HUES48 (cell line): ENCODE measurements around the gene TMCC1.
"Not testable (repeated sequence)": the region's sequence is repeated elsewhere in the genome, so short reads cannot be mapped to it uniquely, and the experiment has no call there.

ENCODE experiments used
- H3K27ac ChIP-seq: one replicate; pipeline ENCODE4 v1.7.0; 2013; ENCODE audit warnings: low read depth, low read length, inconsistent platforms
- H3K27me3 ChIP-seq: 2 replicates; pipeline ENCODE4 v1.6.1; 2013; ENCODE audit warnings: mild to moderate bottlenecking, low read length; ENCODE audit not compliant: control insufficient read depth, insufficient read depth
- H3K36me3 ChIP-seq: 2 replicates; pipeline ENCODE4 v1.6.1; 2013; ENCODE audit warnings: low read length; ENCODE audit not compliant: control insufficient read depth, insufficient read depth
- H3K4me1 ChIP-seq: 2 replicates; pipeline ENCODE4 v1.6.1; 2013; ENCODE audit warnings: mild to moderate bottlenecking, low read length; ENCODE audit not compliant: control insufficient read depth, insufficient read depth
- H3K4me3 ChIP-seq: 2 replicates; pipeline ENCODE4 v1.5.1; 2013; ENCODE audit warnings: mild to moderate bottlenecking, low read depth, low read length
- H3K9ac ChIP-seq: 2 replicates; pipeline ENCODE4 v1.6.1; 2013; ENCODE audit warnings: mild to moderate bottlenecking, low read depth, low read length, moderate library complexity
- H3K9me3 ChIP-seq: 2 replicates; pipeline ENCODE4 v1.6.1; 2013; ENCODE audit warnings: low read length; ENCODE audit not compliant: control insufficient read depth, insufficient read depth

TMCC1 gene

DNA sequence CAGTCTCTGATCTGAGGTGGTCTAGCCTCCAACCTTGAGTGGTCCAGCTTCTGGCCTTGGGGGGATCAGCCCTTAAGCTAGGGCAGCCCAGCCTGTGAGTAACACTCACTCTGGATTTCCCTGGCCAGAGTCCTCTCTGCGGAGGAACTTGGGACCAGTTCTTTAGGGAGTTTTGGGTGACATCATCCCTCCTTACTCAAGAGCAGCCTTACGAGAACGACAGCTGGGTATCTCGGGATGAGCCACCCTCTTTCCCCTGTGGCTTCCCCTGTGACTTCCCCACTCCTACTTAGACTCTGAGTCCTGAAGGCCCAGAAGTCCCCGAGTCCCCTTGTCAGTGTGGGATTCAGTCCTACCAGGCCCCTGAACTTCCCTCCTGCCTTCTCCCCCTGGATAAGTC, 276.8 kb downstream of the TMCC1 start:
- Histone ChIP-seq H3K27me3 (no peaks in the 10 kb centered on the region), H3K27ac (no peak overlapping the region), H3K36me3 (no peaks in the 10 kb centered on the region), H3K9me3 (no peaks in the 10 kb centered on the region), H3K9ac (no peak overlapping the region), H3K4me1 (peaks cover 5% of the 10 kb centered on the region; the same call in 1 of the 2 replicates), H3K4me3 (no peak overlapping the region)

DNA sequence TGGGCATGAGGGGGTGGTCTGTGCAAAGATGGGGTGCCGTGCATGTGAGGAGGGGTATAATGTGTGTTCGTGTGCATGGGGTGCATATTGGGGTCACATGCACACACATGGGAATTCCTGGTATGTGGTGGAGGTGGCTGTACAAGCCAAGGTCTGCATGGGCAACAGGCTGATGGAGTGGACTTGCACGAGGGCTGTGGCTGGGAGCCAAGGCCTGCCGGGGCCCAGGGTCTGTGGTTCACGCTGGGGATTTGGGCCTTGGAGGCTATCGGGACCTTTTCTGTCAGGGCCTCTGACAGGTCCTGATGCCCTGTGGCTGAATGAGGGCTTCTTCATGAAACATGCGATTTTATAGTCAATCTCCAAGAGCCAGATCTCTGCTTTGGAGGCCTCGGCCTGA, 277.2 kb downstream of the TMCC1 start:
- Histone ChIP-seq H3K4me1 (peaks cover 8% of the 10 kb centered on the region; the same call in 1 of the 2 replicates), H3K4me3 (no peak overlapping the region), H3K27ac (no peak overlapping the region), H3K36me3 (no peaks in the 10 kb centered on the region), H3K9me3 (no peaks in the 10 kb centered on the region), H3K9ac (no peak overlapping the region), H3K27me3 (no peaks in the 10 kb centered on the region)

DNA sequence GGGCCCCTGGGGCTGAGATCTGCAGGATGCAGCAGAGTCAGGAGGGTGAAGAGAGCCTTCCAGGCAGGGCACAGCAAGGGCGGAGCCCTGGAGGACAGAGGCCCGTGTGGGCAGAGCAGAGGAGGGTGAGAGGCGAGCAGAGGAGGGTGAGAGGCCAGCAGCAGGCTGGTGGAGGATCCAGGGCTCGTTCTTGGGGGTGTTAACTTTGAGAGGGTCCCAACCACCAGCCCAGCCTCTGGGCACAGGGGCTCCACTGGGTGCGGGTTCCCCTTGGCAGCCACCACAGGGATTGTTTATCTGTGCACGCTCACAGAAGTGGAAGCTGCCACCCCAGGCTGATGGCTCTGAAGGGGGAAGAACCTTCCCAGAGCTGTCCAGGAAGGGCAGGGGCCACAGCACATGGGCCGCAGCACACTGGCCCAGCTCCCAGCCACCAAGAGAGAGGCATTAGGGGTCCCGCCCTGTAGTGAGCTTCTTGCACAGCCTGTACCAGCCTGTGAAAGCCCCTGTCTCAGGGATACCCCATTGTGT, 277.7 kb downstream of the TMCC1 start:
- Histone ChIP-seq H3K9ac (no peak overlapping the region), H3K9me3 (no peaks in the 10 kb centered on the region), H3K36me3 (no peaks in the 10 kb centered on the region), H3K4me1 (peaks cover 8% of the 10 kb centered on the region; the same call in 1 of the 2 replicates), H3K4me3 (no peak overlapping the region), H3K27ac (no peak overlapping the region), H3K27me3 (no peaks in the 10 kb centered on the region)

DNA sequence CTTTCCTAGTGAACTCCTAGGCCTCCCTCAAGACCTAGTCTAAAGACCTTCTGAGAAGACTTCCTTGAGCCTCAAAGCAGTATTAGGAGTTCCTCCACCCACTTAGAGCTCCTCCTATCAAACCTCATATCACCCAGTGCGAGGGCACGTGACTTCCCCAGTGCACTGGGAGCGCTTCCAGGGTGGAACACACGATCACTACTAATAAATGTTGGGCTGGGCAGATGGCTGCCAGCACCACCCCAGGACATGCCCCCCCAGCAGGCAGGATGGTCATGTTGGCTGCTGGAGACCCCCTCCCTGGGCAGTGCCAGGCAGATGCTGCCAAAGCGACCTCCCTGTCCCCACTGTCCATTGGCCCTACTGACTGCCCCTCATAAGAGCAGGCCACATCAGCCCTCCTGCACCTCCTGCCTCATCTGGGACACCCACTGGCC, 278.6 kb downstream of the TMCC1 start:
- Histone ChIP-seq H3K27me3 (no peaks in the 10 kb centered on the region), H3K9me3 (no peaks in the 10 kb centered on the region), H3K4me3 (no peak overlapping the region), H3K27ac (no peak overlapping the region), H3K4me1 (peaks cover 8% of the 10 kb centered on the region; the same call in 1 of the 2 replicates), H3K9ac (no peak overlapping the region), H3K36me3 (no peaks in the 10 kb centered on the region)

DNA sequence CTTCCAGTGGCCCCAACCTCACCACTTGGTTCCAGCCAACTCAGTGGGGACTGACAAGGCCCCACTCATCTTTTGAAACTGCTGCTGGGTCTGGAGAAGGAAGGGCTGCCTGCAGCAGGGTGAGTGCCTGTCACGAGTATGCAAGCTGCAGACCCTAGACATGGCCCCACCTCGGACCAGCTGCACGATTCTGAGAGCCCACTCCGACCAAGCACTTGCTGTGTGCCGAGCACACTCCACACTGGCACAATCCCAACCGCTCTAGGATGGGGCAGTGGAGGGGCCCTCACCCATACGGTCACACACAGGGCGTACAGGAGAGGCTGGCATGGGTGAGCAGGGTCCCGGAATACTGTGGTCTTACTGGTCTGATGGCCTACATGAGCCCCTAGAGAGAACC, 279.1 kb downstream of the TMCC1 start:
- Histone ChIP-seq H3K27ac (no peak overlapping the region), H3K9me3 (no peaks in the 10 kb centered on the region), H3K4me1 (peaks cover 8% of the 10 kb centered on the region; the same call in 1 of the 2 replicates)

DNA sequence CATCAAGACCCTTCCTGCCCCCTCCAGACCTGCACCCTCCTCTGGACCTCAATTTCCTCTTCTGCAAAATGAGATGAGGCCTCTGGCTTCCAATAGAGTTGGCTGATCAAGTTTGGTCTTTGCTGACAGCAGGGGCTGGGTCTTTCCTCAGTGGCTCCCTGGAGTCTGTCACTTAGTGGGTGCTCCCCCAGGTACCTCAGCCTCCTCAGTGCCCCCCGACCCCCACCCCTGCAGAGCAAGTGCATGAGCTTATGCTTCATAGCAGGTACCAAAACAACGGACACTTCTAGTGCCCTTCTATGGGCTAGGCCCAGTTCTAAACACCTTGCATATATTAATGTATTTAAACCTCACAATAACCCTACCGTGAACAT, 280.2 kb downstream of the TMCC1 start:
- Histone ChIP-seq H3K4me3 (no peak overlapping the region), H3K27ac (no peak overlapping the region), H3K9me3 (no peaks in the 10 kb centered on the region), H3K9ac (no peak overlapping the region), H3K36me3 (no peaks in the 10 kb centered on the region), H3K4me1 (peaks cover 14% of the 10 kb centered on the region), H3K27me3 (no peaks in the 10 kb centered on the region)

More for the DNA sequence above, 279.1 kb downstream of the TMCC1 start:
- Histone ChIP-seq H3K4me3 (no peak overlapping the region), H3K36me3 (no peaks in the 10 kb centered on the region), H3K27me3 (no peaks in the 10 kb centered on the region), H3K9ac (no peak overlapping the region)

DNA sequence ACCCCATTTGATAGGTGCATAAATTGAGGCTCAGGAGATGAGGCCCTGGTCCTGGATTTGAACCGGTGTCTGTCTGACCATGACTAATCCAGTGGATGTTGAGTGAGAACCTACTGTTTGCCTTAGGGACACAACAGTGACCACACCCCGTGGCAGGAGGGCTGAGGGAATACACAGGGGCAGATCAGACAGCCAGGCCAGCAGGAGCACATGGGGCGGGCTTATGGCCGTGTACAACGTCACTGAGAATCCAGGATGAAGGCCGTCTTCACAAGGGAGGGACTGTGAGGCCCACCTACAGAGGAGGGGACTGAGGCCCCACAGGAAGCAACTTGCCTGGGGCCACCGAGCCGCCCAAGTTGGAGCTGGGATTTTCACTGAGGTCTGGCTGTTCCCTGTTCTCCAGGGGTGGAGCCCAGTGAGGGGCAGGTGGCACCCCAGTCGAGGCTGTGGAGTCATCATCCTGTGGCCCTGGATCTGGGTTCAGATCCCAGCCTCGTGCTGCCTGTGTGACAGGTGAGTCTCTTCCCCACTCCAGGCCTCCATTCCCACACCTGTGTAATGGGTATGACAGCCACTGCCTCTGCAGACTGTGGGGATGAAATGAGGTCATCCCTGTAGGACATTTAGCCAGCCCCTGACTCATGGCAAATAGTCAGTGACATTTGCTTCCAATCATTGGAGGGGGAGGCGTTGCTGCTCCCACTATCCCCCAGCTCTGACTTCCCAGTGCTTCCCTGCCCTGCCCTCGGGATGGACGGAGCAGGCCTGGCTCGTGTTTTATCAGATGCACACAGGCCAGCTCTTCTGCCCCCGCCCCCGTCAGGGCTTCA, 280.8 kb downstream of the TMCC1 start:
- H3K9ac ChIP-seq: no peak overlapping the region

DNA sequence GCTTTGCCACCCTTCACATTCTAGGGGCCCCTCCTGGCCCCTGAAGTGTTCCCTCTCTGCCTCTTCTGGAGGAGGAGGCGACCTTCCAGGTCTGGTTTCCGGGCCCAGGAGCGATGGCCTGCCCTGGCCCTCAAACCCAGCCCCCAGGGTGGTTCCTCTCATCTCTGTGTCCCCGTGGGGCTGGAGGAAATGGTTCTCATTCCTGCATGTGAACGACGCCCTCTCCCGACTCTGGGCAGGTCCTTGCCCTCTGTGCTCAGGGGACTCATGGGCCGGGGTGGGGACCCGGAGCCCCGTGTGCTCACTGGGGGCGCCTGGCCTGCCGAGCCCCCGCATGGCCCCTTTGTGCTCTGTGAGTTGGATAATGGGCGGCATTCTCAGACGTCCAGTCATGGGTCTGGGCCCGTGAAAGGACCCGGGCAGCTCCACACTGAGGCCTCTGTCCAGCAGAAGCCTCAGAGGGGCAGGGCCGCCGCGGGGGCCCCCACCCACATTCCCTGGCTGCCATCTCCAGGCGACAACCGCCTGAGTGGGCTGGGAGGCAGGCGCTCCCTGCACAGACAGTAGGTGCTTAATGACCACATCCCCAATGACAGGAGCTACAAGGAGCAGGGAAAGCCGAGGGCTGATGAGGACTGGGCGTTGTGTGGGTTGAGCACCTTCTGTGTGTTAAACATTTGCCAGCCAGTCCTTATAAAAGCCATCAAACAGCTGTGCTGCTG, 281.5 kb downstream of the TMCC1 start:
- Histone ChIP-seq H3K4me1 (peaks cover 23% of the 10 kb centered on the region), H3K9ac (no peak overlapping the region), H3K9me3 (no peaks in the 10 kb centered on the region), H3K27me3 (peaks cover 10% of the 10 kb centered on the region), H3K36me3 (no peaks in the 10 kb centered on the region), H3K4me3 (no peak overlapping the region), H3K27ac (peak overlapping the region; percentile 71)

More for the DNA sequence above, 280.8 kb downstream of the TMCC1 start:
- Histone ChIP-seq H3K4me3 (no peak overlapping the region), H3K27me3 (peaks cover 6% of the 10 kb centered on the region), H3K27ac (peak overlapping the region; percentile 71), H3K9me3 (no peaks in the 10 kb centered on the region), H3K4me1 (peaks cover 20% of the 10 kb centered on the region), H3K36me3 (no peaks in the 10 kb centered on the region)

DNA sequence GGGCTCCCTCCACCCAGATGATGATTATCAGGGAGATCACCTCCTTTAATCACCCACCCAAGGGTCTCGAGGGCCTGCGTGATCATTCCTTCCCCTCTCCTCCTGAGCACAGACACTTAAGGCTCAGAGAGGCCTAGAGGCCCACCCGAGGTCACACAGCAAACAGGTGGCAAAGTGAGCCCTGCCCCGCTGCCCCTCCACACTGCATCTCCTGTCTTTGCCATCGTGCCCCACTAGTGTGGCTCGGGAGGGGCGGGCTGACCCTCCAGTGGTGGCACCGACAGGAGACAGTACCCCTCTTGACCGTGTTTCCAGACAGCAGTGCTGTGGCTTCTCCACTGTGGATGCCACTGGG, 282.1 kb downstream of the TMCC1 start:
- Histone ChIP-seq H3K4me3 (no peak overlapping the region), H3K9me3 (no peaks in the 10 kb centered on the region), H3K27me3 (peaks cover 10% of the 10 kb centered on the region), H3K9ac (no peak overlapping the region), H3K27ac (peak overlapping the region; percentile 71), H3K4me1 (peaks cover 23% of the 10 kb centered on the region), H3K36me3 (no peaks in the 10 kb centered on the region)

DNA sequence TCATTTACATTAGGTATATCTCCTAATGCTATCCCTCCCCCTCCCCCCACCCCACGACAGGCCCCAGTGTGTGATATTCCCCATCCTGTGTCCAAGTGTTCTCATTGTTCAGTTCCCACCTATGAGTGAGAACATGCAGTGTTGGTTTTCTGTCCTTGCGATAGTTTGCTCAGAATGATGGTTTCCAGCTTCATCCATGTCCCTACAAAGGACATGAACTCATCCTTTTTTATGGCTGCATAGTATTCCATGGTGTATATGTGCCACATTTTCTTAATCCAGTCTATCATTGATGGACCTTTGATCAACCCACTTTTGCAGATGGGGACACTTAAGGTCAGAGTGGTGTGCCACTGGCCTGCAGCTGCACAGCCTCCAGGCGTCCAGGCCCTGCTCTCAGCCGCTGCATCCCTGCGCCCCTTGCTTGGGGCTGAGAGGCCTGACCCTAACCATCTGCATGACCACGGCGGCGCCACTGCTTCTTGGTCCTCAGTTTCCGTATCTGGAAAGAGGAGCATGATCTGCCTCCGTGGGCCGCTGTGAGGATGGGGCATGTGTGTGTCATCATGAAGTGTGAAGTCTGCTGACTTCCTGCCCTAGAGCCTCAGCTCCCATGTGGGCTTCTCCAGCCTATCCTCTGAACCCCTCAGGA, 282.6 kb downstream of the TMCC1 start:
- H3K9ac ChIP-seq, H3K27ac ChIP-seq, H3K36me3 ChIP-seq, H3K9me3 ChIP-seq, H3K4me3 ChIP-seq: not testable (repeated sequence)
- Histone ChIP-seq H3K27me3 (peaks cover 14% of the 10 kb centered on the region), H3K4me1 (peaks cover 23% of the 10 kb centered on the region)
